HepG2 (cell line): ENCODE results near the gene NKAIN4. TPM values are rescaled to one million over a fixed set of nuclear protein-coding genes. Genes with fewer than 3 reads are reported as not detected.

ENCODE experiments used
- ATAC-seq: fragments of 200-7000 bp; cut with Tn5 transposase; 3 replicates; pipeline ENCODE4 v1.9.1; 2020; ENCODE audit warnings: mild to moderate bottlenecking, moderate library complexity
- BruUV-seq: library from RNA; stranded (reverse); fragments of 400-500 nt; replicated peaks from 2 replicates; lab custom pipeline; 2021; lab: Mats Ljungman, UMichigan
- CTCF ChIA-PET: fragments of 300-600 bp; formaldehyde crosslinking; extraction: SDS; loops from one replicate; lab custom pipeline; 2021; ENCODE audit warnings: low total read pairs, inconsistent platforms, low intra/inter-chr PET ratio; lab: Yijun Ruan, JAX
- POLR2A ChIA-PET: fragments of 350-600 bp; sonication (Branson Sonifier 250); formaldehyde crosslinking; loops from one replicate; lab custom pipeline; 2020; ENCODE audit warnings: antibody characterized with exemption, inconsistent platforms; lab: Yijun Ruan, JAX
- DNase-seq: peaks from one replicate; pipeline ENCODE4 v3.0.0-alpha.2; 2015; ENCODE audit warnings: low spot score
- FAIRE-seq: peaks from 3 replicates; lab custom pipeline; 2011; peaks lifted over from hg19 to GRCh38; lab: Jason Lieb, UNC
- H2AFZ ChIP-seq: one replicate; pipeline ENCODE4 v1.6.1; 2011; ENCODE audit warnings: low read length, inconsistent platforms
- H3K27ac ChIP-seq: fragments of 300-600 bp; 3 replicates; pipeline ENCODE4 v1.8.0; 2011; ENCODE audit warnings: mixed run types, mild to moderate bottlenecking, mixed read lengths, low read length, inconsistent platforms; ENCODE audit not compliant: insufficient read depth; ENCODE audit errors: extremely low read length
- H3K27me3 ChIP-seq, 2 experiments: fragments of 200-600 bp in 1 of 2; 2 replicates in 1 of 2; 3 replicates in 1 of 2; pipeline versions ENCODE4 v1.6.0 to v1.8.0; 2011; ENCODE audit warnings: low read length in 2 of 2, mild to moderate bottlenecking in 2 of 2, moderate library complexity in 2 of 2, inconsistent platforms in 1 of 2; ENCODE audit not compliant: insufficient read depth in 2 of 2, control insufficient read depth in 1 of 2
- H3K36me3 ChIP-seq, 2 experiments: fragments of 200-600 bp in 1 of 2; replicated peaks in 1 of 2; 2 replicates in 1 of 2; 3 replicates in 1 of 2; pipeline versions ENCODE4 v1.5.1 to v1.8.0; 2011; ENCODE audit warnings: low read length in 2 of 2, inconsistent platforms in 1 of 2; ENCODE audit not compliant: insufficient read depth in 2 of 2, control insufficient read depth in 1 of 2
- H3K4me1 ChIP-seq: 2 replicates; pipeline ENCODE4 v1.5.1; 2012; ENCODE audit warnings: low read length, inconsistent platforms; ENCODE audit not compliant: insufficient read depth
- H3K4me2 ChIP-seq: 2 replicates; pipeline ENCODE4 v1.6.0; 2011; ENCODE audit warnings: low read depth, low read length, inconsistent platforms
- H3K4me3 ChIP-seq, 3 experiments: fragments of 200-600 bp in 1 of 3; sonication (generic), shearing (Covaris generic) in 1 of 3; replicated peaks in 1 of 3; 2 replicates each; pipeline ENCODE4 v1.5.1; 2011 to 2016; ENCODE audit warnings: low read length in 3 of 3, inconsistent platforms in 2 of 3, low read depth in 2 of 3, mild to moderate bottlenecking in 2 of 3, control low read depth in 1 of 3, mixed read lengths in 1 of 3; ENCODE audit not compliant: insufficient read depth in 1 of 3
- H3K79me2 ChIP-seq: one replicate; pipeline ENCODE4 v1.6.1; 2011; ENCODE audit warnings: low read length, inconsistent platforms; ENCODE audit not compliant: insufficient read depth
- H3K9ac ChIP-seq: 2 replicates; pipeline ENCODE4 v1.6.0; 2011; ENCODE audit warnings: mild to moderate bottlenecking, low read depth, low read length, inconsistent platforms; ENCODE audit not compliant: insufficient read depth
- H3K9me3 ChIP-seq: 2 replicates; pipeline ENCODE4 v1.5.1; 2012; ENCODE audit warnings: mild to moderate bottlenecking, low read length
- H4K20me1 ChIP-seq: 2 replicates; pipeline ENCODE4 v1.6.0; 2011; ENCODE audit warnings: inconsistent platforms, mild to moderate bottlenecking, low read length, moderate library complexity; ENCODE audit not compliant: insufficient read depth
- EED ChIP-seq: sonication (generic); formaldehyde crosslinking; IDR thresholded peaks from 2 replicates; pipeline ENCODE4 v1.5.0; 2020; ENCODE audit warnings: mild to moderate bottlenecking, missing genetic modification reagents
- FOSL1 ChIP-seq: sonication (generic); formaldehyde crosslinking; IDR thresholded peaks from 2 replicates; pipeline ENCODE4 v1.9.0; 2021; ENCODE audit warnings: missing genetic modification reagents, borderline replicate concordance
- FOSL2 ChIP-seq: sonication (generic); formaldehyde crosslinking; IDR thresholded peaks from 2 replicates; pipeline ENCODE4 v1.4.0; 2020; ENCODE audit warnings: missing genetic modification reagents
- HMG20B ChIP-seq: conservative IDR thresholded peaks from 2 replicates; pipeline ENCODE4 v1.6.1; 2016; ENCODE audit warnings: missing genetic modification reagents, missing compliant biosample characterization
- LCORL ChIP-seq, 2 experiments: fragments of 450-650 bp in 1 of 2; sonication (generic) in 1 of 2; formaldehyde crosslinking in 1 of 2; IDR thresholded peaks; 2 replicates each; pipeline versions ENCODE4 v1.5.0 to v1.6.1; 2017 to 2020; ENCODE audit warnings: antibody characterized with exemption in 1 of 2, missing genetic modification reagents in 1 of 2
- MAFG ChIP-seq: sonication (generic); formaldehyde crosslinking; IDR thresholded peaks from 2 replicates; pipeline ENCODE4 v1.5.1; 2020; ENCODE audit warnings: mild to moderate bottlenecking, missing genetic modification reagents
- MBD4 ChIP-seq: IDR thresholded peaks from 2 replicates; pipeline ENCODE4 v1.6.1; 2012; ENCODE audit warnings: low read length, inconsistent platforms, borderline replicate concordance
- NAIF1 ChIP-seq: sonication (generic); formaldehyde crosslinking; IDR thresholded peaks from 2 replicates; pipeline ENCODE4 v1.5.0; 2020; ENCODE audit warnings: mild to moderate bottlenecking, missing genetic modification reagents, borderline replicate concordance
- NCOA1 ChIP-seq: sonication (generic); formaldehyde crosslinking; IDR thresholded peaks from 2 replicates; pipeline ENCODE4 v1.9.0; 2021; ENCODE audit warnings: missing genetic modification reagents
- NFE2L2 ChIP-seq: fragments of 150-350 bp; IDR thresholded peaks from 2 replicates; pipeline ENCODE4 v1.6.1; 2014; ENCODE audit warnings: low read length
- POGZ ChIP-seq: sonication (generic); formaldehyde crosslinking; IDR thresholded peaks from 2 replicates; pipeline ENCODE4 v1.4.0; 2020; ENCODE audit warnings: mild to moderate bottlenecking, missing genetic modification reagents
- TBX2 ChIP-seq: sonication (generic); formaldehyde crosslinking; IDR thresholded peaks from 2 replicates; pipeline ENCODE4 v1.5.0; 2020; ENCODE audit warnings: missing genetic modification reagents, mild to moderate bottlenecking, borderline replicate concordance
- ZBTB25 ChIP-seq: IDR thresholded peaks from 2 replicates; pipeline ENCODE4 v1.6.1; 2018; ENCODE audit warnings: missing genetic modification reagents
- ZKSCAN1 ChIP-seq: fragments of 150-350 bp; IDR thresholded peaks from 2 replicates; pipeline ENCODE4 v1.6.1; 2014; ENCODE audit warnings: low read length
- ZNF776 ChIP-seq: sonication (generic); formaldehyde crosslinking; IDR thresholded peaks from 2 replicates; pipeline ENCODE4 v1.4.0; 2020; ENCODE audit warnings: mild to moderate bottlenecking, missing genetic modification reagents
- WGBS: methylation state at CpG from one replicate; pipeline ENCODE4 v1.1.6; 2017; ENCODE audit warnings: low lambda C conversion rate; 5-methylcytosine and 5-hydroxymethylcytosine counted together
- in situ Hi-C: cut with HindIII; loops from 2 replicates; pipeline ENCODE4 v1.10.0; 2017; ENCODE audit warnings: low pct_unique_long_range_greater_than_20kb; ENCODE audit not compliant: extremely low pct_ligation_motif_present
- intact Hi-C: fragments of 100-400 bp; cut with micrococcal nuclease; formaldehyde crosslinking; loops from one replicate; pipeline ENCODE4 v1.10.0; 2022; ENCODE audit not compliant: unreplicated experiment
- microRNA counts: library from miRNA; unstranded; fragments of <30 nt; microRNA quantifications from one replicate; lab custom pipeline; 2015
- microRNA-seq: library from miRNA; unstranded; fragments of <30 nt; microRNA quantifications from one replicate; pipeline ENCODE4, GENCODE V29; 2020
- polyA plus RNA-seq, 8 experiments: library from polyadenylated mRNA; depleted of rRNA in 3 of 8; stranded (reverse) in 7 of 8; unstranded in 1 of 8; fragments of >200 nt; fragmentation: Illumina TruSeq in 4 of 8; extraction: Trizol in 4 of 8; gene quantifications; 2 replicates each; pipeline versions ENCODE4 v1.2.1 to v1.2.3, GENCODE V29; 2011 to 2016; ENCODE audit warnings: low read depth in 4 of 8, missing spikeins in 1 of 8, mixed read lengths in 1 of 8; ENCODE audit not compliant: insufficient read depth in 1 of 8
- small RNA-seq, 3 experiments: library from RNA; depleted of rRNA; stranded (forward); fragments of <200 nt; gene quantifications; one replicate each; pipeline ENCODE3, GENCODE V24; 2012; ENCODE audit warnings: low read depth in 2 of 3, low replicate concordance in 1 of 3; ENCODE audit not compliant: insufficient read length in 3 of 3, insufficient read depth in 2 of 3
- total RNA-seq, 5 experiments: library from RNA; depleted of rRNA; stranded (reverse); fragments of >200 nt; fragmentation: Illumina TruSeq; extraction: Trizol; gene quantifications; 2 replicates each; pipeline ENCODE4 v1.2.3, GENCODE V29; 2016; ENCODE audit warnings: low read depth in 1 of 5

The NKAIN4 gene
- total and polyA plus RNA-seq, 2 of the 13 experiments (the other 11 are each of a cell fraction or from before 2014, with no cell fraction given): not detected

GRCh38 chr20:63190828-63191227 is 63.4 kb downstream of the NKAIN4 start:
- DNase-seq (no peak), FAIRE-seq (no peak), ATAC-seq (peak; percentile 5; the same call in 2 of the 3 replicates)
- POLR2A ChIA-PET: no interaction called here
- in situ Hi-C loops: no loop called here
- BruUV-seq: no TSS peak
- no peak overlapping the region for H3K4me3 ChIP-seq
- H3K4me1 ChIP-seq: no peaks in the 10 kb centered on the region
- no peak overlapping the region for H3K27ac ChIP-seq
- H3K27me3 ChIP-seq: no peaks in the 10 kb centered on the region
- no peak for TF ChIP-seq NAIF1
- no peak for TF ChIP-seq FOSL2 (CRISPR knock-in tag)
- TF ChIP-seq HMG20B: no peak
- no peak for TF ChIP-seq MAFG
- no peak for TF ChIP-seq NFE2L2
- TF ChIP-seq TBX2 (CRISPR knock-in tag): no peak
- TF ChIP-seq ZKSCAN1: no peak
- no peak for TF ChIP-seq LCORL (IDR thresholded peaks at IDR 0.05)
- TF ChIP-seq LCORL (CRISPR knock-in tag; IDR thresholded peaks at IDR 0.05): no peak
- no peak for TF ChIP-seq FOSL1 (CRISPR knock-in tag)
- TF ChIP-seq EED (CRISPR knock-in tag): no peak
- no peak for TF ChIP-seq ZNF776 (CRISPR knock-in tag)
- TF ChIP-seq ZBTB25 (CRISPR knock-in tag): no peak
- no peak for TF ChIP-seq MBD4
- no peak for TF ChIP-seq NCOA1
- TF ChIP-seq POGZ (CRISPR knock-in tag): no peak
- H3K79me2 ChIP-seq: no peaks in the 10 kb centered on the region
- CTCF ChIA-PET: no interaction called here
- no peaks in the 10 kb centered on the region for H3K9me3 ChIP-seq
- H2AFZ ChIP-seq: no peak overlapping the region
- no peak overlapping the region for H3K4me2 ChIP-seq
- intact Hi-C loops: no loop called here
- 66% methylated on average over 19 of the region's 20 CpGs for WGBS
- H3K36me3 ChIP-seq: peaks cover 8 to 11% of the 10 kb centered on the region in 2 experiments; a peak in 4 of 5 replicates
- H3K9ac ChIP-seq: no peak overlapping the region
- peaks cover 6% of the 10 kb centered on the region for H4K20me1 ChIP-seq

MicroRNAs within 50 kb of the gene (microRNA counts, 767-probe panel; counts per million panel counts)
- not detected for microRNA hsa-miR-3196 (lab: Ali Mortazavi, UCI)

Small RNA genes lying within 50 kb of the gene (microRNA-seq; reads per million reads assigned to microRNA genes)
- gene MIR3196: not detected
- 15.7 reads per million, percentile 52 among the genes with 10 or more reads in this experiment for gene MIR4326

Small RNA genes lying within 50 kb of the gene (small RNA-seq; reads per million reads assigned to genes)
- gene MIR3196 (0 reads per million in 3 experiments), gene MIR4326 (0 to 5.8 (median 0.98) reads per million in 3 experiments)

Other genes starting within 250 kb of the NKAIN4 start
- gene BHLHE23, start 247.5 kb downstream of the NKAIN4 start, total RNA-seq (2016; rRNA removed; fragmentation: Illumina TruSeq; extraction: Trizol): not detected in 2 replicates
- gene BHLHE23, start 247.5 kb downstream of the NKAIN4 start, polyA plus RNA-seq (2011; rRNA removed): not detected in 2 replicates
- 37.7 and 39.8 TPM in 2 replicates for gene YTHDF1, start 38.3 kb downstream of the NKAIN4 start, total RNA-seq (2016; rRNA removed; fragmentation: Illumina TruSeq; extraction: Trizol)
- 34.5 and 36.4 TPM in 2 replicates for gene YTHDF1, start 38.3 kb downstream of the NKAIN4 start, polyA plus RNA-seq (2011; rRNA removed)
- gene BIRC7, start 18.6 kb downstream of the NKAIN4 start, total RNA-seq (2016; rRNA removed; fragmentation: Illumina TruSeq; extraction: Trizol): 0.20 and 0.27 TPM in 2 replicates
- gene BIRC7, start 18.6 kb downstream of the NKAIN4 start, polyA plus RNA-seq (2011; rRNA removed): 5.1 and 8.6 TPM in 2 replicates
- 51.4 and 132 TPM in 2 replicates for gene ARFGAP1, start 18.4 kb upstream of the NKAIN4 start, total RNA-seq (2016; rRNA removed; fragmentation: Illumina TruSeq; extraction: Trizol)
- gene ARFGAP1, start 18.4 kb upstream of the NKAIN4 start, polyA plus RNA-seq (2011; rRNA removed): 132 and 173 TPM in 2 replicates
- gene COL20A1, start 38.7 kb upstream of the NKAIN4 start, total RNA-seq (2016; rRNA removed; fragmentation: Illumina TruSeq; extraction: Trizol): not detected in 2 replicates
- 0.03 TPM in 1 of 2 replicates, not detected in the other for gene COL20A1, start 38.7 kb upstream of the NKAIN4 start, polyA plus RNA-seq (2011; rRNA removed)
- not detected in 2 replicates for gene CHRNA4, start 106.9 kb upstream of the NKAIN4 start, total RNA-seq (2016; rRNA removed; fragmentation: Illumina TruSeq; extraction: Trizol)
- gene CHRNA4, start 106.9 kb upstream of the NKAIN4 start, polyA plus RNA-seq (2011; rRNA removed): not detected in 2 replicates
- gene KCNQ2, start 218.2 kb upstream of the NKAIN4 start, total RNA-seq (2016; rRNA removed; fragmentation: Illumina TruSeq; extraction: Trizol): not detected in 2 replicates
- not detected in 2 replicates for gene KCNQ2, start 218.2 kb upstream of the NKAIN4 start, polyA plus RNA-seq (2011; rRNA removed)
- gene EEF1A2, start 244.6 kb upstream of the NKAIN4 start, total RNA-seq (2016; rRNA removed; fragmentation: Illumina TruSeq; extraction: Trizol): 0.36 and 0.44 TPM in 2 replicates
- gene EEF1A2, start 244.6 kb upstream of the NKAIN4 start, polyA plus RNA-seq (2011; rRNA removed): 0.87 and 1.8 TPM in 2 replicates